ENCODE measurements around the gene CRLF2.
"Not testable (repeated sequence)": the region's sequence is repeated elsewhere in the genome, so short reads cannot be mapped to it uniquely, and the experiment has no call there.

Gene CRLF2

DNA sequence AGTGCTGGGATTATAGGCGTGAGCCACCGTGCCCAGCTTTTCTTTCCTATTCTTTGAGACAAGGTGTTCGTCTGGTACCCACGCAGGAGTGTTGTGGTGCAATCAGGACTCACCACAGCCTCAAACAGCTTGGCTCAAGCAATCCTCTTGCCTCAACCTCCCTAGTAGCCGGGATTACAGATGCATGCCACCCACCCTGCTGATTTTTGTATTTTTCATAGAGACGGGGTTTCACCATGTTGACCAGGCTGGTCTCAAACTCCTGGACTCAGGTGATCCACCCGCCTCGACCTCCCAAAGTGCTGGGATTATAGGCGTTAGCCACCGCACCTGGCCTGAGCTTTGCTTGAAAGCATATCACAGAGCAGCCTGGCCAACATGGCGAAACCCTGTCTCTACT is 1.5 kb upstream of the CRLF2 start:
- no peak for DNase-seq

DNA sequence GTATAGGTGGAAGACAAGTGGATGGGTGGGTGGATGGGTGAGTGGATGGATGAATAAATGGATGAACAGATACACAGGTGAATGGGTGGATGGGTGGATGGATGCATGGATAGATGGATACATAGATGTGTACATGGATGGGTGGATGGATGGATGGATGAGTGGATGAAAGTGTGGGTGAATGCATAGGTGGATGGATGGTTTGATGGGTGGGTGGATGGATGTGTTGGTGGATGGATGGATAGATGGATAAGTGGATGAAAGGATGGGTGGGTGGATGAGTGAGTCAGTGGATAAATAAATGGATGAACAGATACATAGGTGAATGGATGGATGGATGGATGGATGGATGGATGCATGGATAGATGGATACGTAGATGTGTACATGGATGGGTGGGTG is 1.6 kb downstream of the CRLF2 start:
- no peak for DNase-seq

DNA sequence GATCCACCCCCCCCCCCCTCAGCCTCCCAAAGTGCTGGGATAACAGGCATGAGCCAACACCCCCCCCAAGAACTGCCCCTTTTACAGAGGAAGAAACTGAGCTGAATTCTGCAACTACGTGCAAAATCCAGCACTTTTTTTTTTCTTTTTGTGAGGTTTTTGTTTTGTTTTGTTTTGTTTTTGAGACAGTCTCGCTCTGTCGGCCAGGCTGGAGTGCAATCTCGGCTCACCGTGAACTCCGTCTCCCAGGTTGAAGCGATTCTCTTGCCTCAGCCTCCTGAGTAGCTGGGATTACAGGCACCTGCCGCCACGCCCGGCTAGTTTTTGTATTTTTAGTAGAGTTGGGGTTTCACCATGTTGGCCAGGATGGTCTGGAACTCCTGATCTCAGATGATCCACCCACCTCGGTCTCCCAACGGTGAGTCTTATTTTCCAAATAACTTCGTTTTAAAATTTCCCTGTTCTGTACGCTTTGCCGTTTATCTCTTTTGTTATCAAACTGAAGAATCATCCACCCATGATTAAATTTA is 4.9 kb downstream of the CRLF2 start:
- DNase-seq, result no peak

DNA sequence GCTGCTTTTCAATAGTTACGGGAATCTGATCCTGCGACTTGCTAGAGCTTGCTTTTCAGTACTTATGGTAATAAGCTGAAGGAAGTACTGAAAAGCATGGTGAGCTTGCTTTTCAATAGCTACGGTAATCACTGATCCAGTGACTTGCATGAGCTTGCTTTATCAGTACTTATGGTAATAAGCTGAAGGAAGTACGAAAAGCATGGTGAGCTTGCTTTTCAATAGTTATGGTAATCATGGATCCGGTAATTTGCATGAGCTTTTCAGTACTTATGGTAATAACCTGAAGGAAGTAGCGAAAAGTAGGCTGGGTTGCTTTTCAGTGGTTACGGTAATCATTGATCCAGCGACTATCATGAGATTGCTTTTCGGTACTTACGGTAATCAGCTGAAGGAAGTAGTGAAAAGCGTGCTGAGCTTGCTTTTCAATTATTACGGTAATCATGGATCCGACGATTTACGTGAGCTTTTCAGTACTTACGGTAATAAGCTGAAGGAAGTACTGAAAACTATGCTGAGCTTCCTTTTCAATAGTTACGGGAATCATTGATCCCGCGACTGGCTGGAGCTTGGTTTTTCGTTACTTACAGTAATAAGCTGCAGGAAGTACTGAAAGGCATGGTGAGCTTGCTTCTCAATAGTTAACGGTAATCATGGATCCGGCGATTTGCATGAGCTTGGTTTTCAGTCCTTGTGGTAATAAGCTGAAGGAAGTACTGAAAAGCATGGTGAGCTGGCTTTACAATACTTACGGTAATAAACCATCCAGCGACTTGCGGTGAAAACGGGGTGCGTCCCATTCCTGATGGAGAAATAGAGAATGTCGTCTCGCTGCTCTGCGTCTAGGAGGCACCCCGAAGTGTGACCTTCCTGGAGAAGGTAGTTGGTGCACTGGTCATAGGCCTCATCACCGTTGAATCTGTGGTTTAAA is 6.5 kb downstream of the CRLF2 start:
- peak; percentile 79 for DNase-seq

DNA sequence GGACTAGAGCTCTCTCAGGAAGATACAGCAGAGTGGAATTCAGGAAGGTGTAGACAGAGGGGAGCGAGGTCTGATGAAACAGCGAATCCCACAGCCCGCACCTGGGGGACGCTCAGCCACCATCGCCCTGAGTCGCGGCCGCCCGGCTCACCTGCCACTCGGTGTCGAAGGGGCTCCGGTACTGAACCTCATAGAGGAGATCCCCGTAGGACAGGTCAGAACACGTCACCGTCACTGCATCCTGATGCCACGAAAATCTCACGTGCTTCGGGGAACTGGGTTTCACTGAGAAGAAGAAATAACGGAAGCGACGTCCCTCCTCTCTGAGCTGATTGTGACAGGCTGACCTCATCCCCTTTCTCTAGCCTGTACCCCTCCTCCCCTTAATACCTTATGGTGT is 10.2 kb downstream of the CRLF2 start:
- DNase-seq, result no peak

DNA sequence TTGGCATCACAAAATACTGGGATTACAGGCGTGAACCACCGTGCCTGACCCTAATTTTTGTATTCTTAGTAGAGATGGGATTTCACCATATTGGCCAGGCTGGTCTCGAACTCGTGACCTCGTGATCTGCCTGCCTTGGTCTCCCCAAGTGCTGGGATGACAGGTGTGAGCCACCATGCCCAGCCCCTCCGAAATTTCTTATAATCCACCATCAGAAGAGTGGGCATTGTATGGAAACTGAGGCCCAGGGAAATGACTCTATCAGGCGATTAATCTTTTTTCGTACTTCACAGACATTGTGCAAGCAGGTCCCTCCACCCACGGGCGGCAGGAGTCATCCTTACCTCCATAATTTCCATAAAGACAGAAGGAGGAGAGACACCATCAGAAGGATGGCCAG is 16.0 kb downstream of the CRLF2 start:
- no peak for DNase-seq

DNA sequence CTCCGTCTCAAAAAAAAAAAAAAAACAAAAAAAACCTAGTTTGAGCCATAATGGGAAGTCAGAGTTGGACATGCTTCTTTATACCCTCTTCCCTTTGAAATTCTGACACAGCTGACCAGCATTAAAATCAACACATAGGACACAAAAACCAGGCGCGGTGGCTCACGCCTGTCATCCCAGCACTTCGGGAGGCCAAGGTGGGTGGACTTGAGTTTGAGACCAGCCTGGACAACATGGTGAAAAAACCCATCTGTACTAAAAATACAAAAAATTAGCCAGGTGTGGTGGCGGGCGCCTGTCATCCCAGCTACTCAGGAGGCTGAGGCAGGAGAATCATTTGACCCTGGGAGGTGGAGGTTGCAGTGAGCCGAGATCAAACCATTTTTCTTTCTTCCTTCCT is 20.3 kb downstream of the CRLF2 start:
- DNase-seq, result not testable (repeated sequence)

DNA sequence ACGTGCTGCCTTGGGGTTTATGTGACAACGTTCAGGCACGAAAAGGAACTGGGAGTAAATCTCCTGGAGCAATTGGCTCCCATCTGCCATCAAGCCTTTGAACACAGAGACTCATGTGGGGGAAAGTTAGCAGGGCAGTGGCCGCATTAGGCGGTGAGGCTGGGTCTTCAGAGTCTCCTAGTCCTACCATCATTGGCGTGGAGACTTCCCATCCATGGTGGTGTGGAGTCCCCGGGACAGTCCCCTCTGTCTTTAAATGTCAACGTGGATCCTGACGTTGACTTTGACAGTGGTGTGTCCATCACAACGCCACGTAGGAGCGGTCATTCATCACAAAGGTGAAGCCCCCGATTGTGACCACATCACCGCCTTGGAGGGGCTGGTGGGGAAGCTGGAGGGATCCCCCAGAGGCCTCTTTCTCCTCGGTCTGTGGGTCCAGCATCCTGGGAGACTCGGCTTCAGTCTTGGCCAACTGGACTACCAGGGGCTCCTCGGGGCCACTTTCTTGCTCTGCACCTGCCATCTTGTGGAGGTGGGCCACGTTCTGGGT is 21.8 kb downstream of the CRLF2 start:
- DNase-seq, result no peak

DNA sequence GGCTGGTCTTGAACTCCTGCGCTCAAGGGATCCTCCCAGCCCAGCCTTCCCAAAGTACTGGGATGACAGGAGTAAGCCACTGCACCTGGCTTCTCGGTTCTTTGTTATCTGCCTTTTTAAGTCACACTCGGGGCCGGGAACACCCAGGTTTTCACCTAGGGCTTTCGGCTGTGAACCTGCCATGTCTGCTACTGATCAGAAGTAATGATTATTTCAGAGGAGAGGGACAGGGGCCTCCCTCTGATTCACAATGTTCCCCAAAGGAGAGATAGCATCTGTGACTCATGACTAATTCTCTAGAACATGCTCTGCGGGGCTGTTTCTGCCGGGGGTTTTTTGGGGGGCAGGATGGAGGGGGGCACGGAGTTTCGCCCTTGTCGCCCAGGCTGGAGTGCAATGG is 26.9 kb downstream of the CRLF2 start:
- DNase-seq, result no peak

DNA sequence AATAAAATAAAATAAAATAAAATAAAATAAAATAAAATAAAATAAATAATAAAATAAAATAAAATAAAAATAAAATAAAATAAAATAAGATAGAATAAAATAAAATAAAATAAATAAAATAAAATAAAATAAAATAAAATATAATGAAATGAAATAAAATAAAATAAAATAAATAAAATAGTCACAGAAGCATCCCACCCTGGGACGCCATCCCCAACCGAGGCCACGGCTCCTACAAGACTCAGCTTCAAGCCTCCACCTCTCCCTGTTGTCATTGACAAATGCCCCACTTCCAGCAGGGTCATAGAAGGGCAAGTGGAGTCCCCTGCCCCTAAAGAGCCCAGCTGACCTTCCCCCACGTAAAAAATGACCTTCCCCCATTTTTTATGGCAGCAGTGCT is 30.2 kb downstream of the CRLF2 start:
- DNase-seq, result no peak

DNA sequence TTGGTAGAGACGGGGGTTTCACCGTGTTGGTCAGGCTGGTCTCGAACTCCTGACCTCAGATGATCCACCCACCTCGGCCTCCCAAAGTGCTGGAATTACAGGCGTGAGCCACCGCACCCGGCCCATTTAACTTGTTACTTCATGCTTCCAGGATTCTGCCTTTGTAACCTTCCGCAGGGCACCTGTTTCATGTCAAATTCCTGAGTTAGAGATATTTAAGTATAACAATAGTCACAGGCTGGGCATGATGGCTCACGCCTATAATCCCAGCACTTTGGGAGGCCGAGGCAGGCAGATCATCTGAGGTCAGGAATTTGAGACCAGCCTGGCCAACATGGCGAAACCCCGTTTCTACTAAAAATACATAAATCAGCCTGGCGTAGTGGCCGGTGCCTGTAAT is 30.8 kb downstream of the CRLF2 start:
- DNase-seq, result not testable (repeated sequence)

DNA sequence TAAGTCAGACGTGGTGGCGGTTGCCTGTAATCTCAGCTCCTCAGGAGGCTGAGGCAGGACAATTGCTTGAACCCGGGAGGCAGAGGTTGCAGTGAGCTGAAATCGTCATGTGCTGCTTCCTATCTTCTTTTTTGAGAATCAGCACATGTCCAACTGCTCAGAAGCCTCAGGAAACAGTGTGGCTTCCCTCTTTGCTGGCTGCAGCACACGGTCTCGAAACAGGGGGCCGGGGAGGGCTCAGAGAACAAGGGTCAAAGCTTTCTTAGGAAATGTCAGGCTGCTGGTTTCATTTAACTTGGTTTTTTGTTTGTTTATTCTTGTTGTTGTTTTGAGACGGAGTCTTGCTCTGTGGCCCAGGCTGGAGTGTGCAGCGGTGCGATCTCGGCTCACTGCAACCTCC is 31.3 kb downstream of the CRLF2 start:
- DNase-seq, result no peak

DNA sequence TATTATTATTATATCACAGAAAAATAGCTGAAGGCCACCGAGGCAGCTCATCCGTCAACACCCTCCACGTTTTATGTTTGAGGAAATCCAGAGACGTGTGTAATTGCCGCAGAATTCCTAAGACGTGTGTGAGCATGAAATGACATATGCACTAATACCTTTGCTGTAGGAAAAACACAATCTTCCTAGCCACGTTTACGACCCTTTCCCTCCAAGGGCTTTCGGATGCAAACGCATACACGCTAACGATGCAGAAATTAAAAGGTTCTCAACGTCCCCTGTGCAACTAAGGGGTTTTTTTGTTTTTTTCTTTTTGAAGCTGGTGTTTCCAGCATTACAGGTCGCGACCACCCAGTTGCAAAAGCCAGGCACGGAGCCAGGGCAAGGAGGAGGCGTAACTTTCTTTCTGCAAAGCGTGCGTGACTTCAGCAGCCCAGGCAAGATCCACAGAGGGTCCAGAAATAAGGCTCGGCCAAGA is 33.8 kb downstream of the CRLF2 start:
- no peak for DNase-seq

DNA sequence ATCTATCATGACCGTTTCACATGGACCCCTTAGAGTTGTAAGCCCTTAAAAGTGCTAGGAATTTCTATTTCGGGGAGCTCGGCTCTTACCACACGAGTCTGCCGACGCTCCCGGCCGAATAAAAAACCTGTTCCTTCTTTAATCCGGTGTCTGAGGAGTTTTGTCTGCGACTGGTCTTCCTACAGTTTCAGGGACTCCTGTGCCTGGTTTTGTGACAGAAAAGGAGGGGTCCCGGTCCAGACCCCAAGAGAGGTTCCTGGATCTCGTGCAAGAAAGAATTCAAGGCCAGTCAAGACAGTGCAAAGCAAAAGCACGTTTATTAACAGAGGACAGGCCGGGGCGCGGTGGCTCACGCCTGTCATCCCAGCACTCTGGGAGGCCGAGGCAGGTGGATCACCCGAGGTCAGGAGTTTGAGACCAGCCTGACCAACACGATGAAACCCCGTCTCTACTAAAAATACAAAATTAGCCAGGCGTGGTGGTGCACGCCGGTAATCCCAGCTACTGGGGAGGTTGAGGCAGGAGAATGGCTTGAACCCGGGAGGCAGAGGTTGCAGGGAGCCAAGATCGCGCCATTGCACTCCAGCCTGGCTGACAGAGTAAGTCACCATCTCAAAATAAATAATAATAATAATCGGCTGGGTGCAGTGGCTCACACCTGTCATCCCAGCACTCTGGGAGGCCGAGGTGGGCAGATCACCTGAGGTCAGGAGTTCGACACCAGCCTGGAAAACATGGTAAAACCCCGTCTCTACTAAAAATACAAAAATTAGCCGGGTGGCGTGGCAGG is 35.7 kb downstream of the CRLF2 start:
- not testable (repeated sequence) for DNase-seq

DNA sequence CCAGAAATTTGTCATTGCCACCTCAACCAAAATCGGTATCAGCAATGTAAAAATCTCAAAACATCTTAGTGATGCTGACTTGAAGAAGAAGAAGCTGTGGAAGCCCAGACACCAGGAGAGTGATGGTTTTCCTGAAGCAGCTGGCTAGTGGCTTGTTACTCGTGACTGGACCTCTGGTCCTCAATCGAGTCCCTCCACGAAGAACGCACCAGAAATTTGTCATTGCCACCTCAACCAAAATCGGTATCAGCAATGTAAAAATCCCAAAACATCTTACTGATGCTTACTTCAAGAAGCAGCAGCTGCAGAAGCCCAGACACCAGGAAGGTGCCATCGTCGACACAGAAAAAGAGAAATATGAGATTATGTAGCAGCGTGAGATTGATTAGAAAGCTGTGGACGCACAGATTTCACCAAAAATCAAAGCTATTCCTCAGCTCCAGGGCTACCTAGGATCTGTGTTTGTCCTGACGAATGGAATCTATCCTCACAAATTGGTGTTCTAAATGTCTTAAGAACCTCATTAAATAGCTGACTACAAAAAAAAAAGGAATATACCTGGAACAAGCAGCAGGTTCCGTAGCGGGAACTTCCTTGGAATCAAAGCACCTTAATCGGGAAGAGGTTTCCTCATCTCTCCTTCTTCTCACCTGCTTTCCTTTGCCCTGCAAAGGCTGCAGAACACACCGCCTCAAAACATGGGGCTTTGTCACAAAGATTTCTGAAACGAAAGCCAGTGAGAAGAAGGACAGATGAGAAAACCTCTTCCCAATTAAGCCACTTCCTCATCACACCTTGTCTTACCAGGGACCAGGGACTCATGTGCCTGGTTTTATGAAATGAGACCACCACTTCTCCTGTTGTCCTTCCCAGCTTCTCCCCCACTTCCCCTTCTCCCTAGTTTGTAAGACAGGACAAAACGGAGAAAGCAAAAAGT is 37.6 kb downstream of the CRLF2 start:
- DNase-seq, result not testable (repeated sequence)

DNA sequence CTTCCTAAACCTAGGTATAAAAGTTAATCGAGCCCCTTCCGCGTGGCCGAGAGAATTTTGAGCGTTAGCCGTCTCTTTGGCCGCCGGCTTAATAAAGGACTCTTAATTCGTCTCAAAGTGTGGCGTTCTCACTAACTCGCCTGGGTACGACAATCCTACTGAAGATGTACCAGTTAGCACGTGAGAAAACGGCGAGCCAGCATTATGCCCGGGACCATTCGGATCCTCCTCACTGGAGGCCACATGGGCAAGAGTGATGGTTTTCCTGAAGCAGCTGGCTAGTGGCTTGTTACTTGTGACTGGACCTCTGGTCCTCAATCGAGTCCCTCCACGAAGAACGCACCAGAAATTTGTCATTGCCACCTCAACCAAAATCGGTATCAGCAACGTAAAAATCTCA is 39.0 kb downstream of the CRLF2 start:
- DNase-seq, result not testable (repeated sequence)

DNA sequence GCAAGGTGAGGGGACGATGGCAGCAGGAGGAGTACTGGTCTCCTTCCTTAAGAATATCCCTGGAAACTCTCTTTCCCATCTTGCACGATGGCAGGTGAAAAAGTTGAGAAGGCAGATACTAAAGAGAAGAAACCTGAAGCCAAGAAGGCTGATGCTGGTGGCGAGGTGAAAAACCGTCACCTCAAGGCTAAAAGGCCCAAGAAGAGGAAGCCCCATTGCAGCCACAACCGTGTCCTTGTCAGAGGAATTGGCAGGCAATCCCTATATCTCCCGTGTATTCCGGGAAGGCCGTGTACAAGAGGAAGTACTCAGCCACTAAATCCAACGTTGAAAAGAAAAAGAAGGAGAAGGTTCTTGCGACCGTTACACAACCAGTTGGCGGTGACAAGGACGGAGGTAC is 40.0 kb downstream of the CRLF2 start:
- no peak for DNase-seq

DNA sequence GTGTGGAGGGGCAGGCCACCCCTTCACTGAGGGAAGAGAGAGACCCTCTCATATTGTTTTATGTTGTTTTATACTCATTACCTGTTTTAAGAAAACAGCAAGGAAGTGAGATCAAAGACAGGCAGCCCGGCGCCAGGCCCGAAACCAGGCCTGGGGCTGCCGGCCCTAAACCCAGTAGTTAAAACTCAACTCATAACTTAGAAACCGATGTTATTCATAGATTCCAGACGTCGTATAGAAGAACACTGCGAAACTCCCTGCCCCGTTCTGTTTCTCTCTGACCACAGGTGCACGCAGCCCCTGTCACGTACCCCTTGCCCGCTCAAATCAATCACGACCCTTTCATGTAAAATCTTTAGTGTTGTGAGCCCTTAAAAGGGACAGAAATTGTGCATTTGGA is 40.5 kb downstream of the CRLF2 start:
- DNase-seq, result not testable (repeated sequence)

DNA sequence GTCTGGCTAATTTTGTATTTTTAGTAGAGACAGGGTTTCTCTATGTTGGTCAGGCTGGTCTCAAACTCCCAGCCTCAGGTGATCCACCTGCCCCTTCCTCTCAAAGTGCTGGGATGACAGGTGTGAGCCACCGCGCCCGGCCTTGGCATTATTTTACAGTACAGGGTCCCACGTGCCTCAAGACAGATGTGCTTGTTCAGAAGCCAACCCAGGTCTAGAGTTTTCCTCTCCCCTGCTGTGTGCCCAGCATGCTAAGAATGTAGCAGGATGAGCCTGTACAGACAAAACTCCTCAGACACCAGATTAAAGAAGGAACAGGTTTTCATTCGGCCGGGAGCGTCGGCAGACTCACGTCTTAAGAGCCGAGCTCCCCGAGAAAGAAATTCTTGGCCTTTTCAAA is 42.2 kb downstream of the CRLF2 start:
- no peak for DNase-seq

DNA sequence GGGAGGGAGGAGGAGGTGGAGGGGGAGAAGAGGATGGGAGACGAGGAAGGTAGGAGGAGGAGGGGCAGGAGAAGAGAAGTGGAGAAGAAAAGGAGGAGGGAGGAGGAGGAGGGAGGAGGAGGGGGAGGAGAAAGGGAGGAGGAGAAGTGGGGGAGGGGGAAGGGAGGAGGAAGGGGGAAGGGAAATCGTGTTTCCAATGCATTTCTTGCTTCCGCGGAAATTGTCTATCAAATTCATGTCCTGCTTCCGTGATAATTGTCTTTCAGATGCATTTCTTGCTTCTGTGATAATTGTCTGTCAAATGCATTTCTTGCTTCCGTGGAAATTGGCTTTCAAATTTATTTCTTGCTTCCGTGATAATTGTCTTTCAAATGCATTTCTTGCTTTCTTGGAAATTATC is 43.3 kb downstream of the CRLF2 start:
- no peak for DNase-seq

DNA sequence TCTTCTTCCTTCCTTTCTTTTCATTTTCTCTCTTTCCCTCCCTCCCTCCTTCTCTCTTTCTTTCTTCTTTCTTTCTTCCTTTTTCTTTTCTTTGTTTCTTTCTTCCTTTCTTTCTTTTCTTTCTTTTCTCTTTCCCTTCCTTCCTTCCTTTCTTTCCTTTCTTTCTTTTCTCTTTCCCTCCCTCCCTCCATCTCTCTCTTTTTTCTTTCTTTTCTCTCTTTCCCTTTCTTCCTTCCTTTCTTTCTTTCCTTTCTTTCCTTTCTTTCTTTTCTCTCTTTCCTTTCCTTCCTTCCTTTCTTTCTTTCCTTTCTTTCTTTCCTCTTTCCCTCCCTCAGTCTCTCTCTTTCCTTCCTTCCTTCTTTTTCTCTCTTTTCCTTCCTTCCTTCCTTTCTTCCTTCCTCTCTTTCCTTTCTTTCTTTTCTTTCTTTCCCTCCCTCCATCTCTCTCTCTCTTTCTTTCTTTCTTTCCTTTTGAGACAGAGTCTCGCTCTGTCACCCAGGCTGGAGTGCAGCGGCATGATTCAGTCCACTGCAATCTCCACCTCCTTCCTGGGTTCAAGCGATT is 44.4 kb downstream of the CRLF2 start:
- no peak for DNase-seq

DNA sequence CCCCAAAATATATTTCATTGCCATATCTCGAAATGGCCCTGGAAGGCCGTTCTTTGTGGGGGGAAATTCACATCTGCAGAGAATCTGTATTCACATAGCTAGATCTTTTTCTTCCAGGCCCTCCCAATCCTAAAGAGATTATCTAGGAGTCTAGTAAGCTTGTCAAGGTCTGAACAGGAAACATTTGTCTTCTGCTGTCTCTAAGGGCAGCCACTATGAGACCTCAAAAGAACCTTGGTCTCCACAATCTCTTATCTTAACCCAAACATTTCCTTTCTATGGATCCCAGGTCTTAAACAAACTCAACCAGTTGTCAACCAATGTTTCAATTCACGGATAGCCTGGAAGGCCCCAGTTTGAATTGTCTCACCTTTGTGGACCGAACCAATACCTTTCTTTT is 45.0 kb downstream of the CRLF2 start:
- DNase-seq, result no peak
